ENCODE data around the gene SPIN1.

- TF ChIP-seq, protein P1, sequence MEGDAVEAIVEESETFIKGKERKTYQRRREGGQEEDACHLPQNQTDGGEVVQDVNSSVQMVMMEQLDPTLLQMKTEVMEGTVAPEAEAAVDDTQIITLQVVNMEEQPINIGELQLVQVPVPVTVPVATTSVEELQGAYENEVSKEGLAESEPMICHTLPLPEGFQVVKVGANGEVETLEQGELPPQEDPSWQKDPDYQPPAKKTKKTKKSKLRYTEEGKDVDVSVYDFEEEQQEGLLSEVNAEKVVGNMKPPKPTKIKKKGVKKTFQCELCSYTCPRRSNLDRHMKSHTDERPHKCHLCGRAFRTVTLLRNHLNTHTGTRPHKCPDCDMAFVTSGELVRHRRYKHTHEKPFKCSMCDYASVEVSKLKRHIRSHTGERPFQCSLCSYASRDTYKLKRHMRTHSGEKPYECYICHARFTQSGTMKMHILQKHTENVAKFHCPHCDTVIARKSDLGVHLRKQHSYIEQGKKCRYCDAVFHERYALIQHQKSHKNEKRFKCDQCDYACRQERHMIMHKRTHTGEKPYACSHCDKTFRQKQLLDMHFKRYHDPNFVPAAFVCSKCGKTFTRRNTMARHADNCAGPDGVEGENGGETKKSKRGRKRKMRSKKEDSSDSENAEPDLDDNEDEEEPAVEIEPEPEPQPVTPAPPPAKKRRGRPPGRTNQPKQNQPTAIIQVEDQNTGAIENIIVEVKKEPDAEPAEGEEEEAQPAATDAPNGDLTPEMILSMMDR (tag by site-specific recombination; IDR thresholded peaks at IDR 0.05) = no peak
- TF ChIP-seq ZNF561 (tag by site-specific recombination; IDR thresholded peaks at IDR 0.05; ENCODE audit: borderline replicate concordance) (no peak), KLF1 (tag by site-specific recombination; IDR thresholded peaks at IDR 0.05) (no peak), ZNF341 (tag by site-specific recombination; IDR thresholded peaks at IDR 0.05; ENCODE audit: low read depth) (no peak), HOXA7 (CRISPR knock-in tag; IDR thresholded peaks at IDR 0.05; ENCODE audit: borderline replicate concordance) (no peak), ZBTB7A (tag by site-specific recombination; IDR thresholded peaks at IDR 0.05; ENCODE audit: low read depth) (no peak), TRIM28 (IDR thresholded peaks at IDR 0.05; ENCODE audit: borderline replicate concordance, low read length) (no peak), SETDB1 (IDR thresholded peaks at IDR 0.05; ENCODE audit: insufficient read length, low read length) (no peak)
- TF ChIP-seq, protein P2, sequence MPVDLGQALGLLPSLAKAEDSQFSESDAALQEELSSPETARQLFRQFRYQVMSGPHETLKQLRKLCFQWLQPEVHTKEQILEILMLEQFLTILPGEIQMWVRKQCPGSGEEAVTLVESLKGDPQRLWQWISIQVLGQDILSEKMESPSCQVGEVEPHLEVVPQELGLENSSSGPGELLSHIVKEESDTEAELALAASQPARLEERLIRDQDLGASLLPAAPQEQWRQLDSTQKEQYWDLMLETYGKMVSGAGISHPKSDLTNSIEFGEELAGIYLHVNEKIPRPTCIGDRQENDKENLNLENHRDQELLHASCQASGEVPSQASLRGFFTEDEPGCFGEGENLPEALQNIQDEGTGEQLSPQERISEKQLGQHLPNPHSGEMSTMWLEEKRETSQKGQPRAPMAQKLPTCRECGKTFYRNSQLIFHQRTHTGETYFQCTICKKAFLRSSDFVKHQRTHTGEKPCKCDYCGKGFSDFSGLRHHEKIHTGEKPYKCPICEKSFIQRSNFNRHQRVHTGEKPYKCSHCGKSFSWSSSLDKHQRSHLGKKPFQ (tag by site-specific recombination; IDR thresholded peaks at IDR 0.05) = no peak
Observed at GRCh38 chr9:88355166-88355565, 33.1 kb upstream of the SPIN1 start.
